GM19351 (cell line): ENCODE results near the gene TMEM245.

Source experiments
- ATAC-seq: cut with Tn5 transposase; IDR thresholded peaks from one replicate; pipeline ENCODE4 v1.9.1; 2021; ENCODE audit warnings: mild to moderate bottlenecking, moderate library complexity; ENCODE audit not compliant: unreplicated experiment

Gene TMEM245

DNA sequence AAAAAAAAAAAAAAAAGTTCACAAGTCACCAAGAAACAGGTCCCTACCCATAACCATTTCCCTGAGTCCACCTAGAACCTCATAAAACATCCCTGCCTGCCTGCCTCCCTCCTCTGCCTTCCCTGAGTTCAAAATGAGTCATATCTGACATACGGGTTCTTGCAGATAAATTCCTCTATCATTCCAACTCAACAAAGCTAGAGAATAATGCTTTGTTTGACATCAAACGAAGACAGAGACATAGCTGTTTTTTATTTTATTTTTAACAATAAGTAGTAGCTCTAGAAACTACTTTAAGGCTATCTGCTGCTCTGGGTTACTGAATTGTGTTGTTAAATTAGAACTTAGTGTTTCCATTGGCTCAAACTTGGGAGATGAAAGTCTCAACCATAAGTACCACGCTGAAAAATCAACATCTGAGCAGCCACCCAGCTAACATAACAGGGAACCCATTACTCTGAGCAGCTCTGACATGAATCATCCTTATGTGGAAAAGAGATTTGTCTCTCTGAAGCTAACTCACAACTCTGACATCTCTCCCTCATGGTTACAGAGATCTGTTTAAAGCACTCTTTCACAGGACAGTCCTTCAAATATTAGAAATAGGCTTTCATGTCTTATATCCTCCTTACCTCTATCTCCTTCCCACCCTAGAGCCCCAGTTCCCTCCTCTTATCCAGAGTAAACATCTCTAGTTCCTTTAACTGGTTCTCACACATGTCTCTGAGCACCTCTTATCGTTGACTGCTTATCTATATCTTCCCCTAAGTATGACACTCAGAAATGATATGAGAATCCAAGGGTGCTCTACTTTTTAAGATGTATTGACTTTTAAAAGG, 12.1 kb downstream of the TMEM245 start:
- no peak for ATAC-seq

DNA sequence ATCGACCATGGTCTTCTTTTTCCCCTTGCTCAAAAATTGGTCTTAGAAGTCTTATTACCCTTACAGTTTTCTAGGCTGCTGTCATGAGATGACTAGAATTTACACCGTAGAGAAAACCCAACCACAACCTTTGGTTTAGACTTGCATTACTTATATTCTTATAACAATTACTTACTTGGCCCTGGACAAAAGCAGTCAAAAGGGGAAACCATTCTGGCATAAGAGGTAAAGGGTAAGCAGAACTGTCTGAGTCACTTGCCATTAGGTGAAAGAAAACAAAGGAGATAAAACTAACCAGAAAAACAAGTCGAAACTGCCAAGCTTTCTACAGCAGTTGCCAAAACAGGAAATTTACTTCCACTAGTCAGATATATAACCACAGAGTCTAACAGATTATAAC, 17.9 kb downstream of the TMEM245 start:
- ATAC-seq: peak; percentile 78

DNA sequence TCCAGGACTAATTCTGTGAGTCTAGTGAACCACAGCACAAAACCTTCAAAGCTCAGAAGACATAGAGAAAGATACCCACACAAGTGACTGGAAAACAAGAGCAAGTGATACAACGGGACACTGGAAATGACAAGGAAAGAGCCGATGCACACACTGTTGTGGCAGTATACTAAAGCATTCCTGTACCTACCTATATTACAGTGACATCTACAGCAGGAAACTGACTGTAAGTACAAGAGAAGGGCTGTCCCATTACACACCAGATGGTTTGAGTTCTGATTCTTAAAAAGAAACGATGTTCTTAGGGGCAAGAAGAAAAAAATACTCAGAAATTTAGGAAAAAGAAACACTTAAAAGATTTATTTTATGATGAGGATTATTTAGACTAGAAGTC, 18.5 kb downstream of the TMEM245 start:
- no peak for ATAC-seq

DNA sequence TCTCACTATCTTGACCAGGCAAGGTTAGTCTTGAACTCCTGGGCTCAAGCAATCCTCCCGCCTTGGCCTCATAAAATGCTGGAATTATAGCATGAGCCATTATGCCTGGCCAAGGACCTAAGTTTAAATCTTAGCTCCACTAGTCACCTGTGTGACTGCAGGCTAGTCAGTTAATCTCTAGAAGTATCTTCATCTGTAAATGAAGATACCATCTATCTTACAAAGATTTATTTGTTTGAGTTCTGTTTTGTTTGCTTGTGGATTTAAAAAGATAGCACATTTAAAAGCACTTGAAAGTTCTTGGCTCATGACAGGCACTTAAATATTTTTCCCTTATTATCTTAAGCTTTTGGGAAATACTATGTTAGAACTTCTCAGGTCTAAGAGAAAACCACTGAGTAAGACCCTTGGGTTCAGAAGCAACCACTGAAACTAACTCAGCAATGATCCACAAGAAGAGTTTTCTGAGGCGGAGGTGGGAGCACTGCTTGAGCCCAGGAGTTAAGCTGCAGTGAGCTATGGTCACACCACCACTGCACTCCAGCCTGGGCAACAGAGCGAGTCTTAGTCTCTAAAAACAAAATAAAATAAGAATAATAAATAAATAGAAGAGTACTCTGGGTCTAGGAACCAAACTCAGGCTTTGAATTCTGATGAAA, 19.1 kb downstream of the TMEM245 start:
- no peak for ATAC-seq

DNA sequence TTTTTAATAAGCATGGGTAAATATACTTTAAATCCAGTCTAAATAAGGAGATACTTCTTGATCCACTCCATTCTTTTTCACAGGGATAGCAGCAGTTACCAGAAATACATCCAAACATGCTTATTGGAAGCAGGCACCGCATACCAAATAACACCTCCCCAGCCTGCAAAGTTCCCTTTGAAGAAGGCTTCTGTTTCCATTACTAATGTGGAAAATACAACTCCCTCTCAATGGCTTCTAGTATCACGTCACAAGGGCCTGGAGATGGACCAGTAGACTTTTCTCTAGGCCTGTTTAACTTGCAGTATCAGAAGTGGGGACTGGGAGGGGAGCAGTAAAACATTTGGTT, 20.8 kb downstream of the TMEM245 start:
- ATAC-seq: no peak

DNA sequence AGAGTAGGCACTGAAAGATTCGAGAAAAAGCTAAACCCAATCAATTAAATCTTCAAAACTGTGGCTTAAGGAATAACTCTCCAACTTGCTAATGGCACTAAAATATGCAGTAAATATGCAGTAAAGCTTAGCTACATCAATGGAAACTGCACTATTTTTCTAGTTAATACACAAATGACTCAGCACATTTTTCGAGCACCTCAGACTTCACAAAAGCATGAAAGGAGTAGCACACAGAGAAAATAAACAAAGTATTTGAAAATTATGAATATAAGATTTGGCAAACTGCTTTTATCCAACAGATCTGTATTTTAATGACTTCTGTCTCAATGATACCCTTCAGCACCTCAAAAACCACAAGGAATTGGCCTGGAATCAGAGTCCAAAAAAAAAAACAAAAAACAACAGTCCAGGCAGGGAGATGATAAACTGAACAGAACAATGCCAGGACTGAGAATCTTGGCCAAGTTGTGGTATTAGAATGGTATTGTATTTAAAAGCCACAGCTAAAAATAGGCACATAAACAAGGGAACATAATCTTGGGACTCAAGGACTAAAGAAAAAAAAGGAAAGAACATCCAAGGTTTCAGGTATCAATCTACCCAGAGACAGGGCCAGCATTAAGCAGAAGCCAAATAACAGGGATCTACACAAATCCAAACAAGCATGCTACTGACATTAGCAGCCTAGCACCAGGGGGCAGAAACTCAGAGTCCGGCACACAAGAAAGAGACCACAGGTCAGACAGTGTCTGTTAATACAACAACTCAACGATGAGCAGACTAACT, 21.4 kb downstream of the TMEM245 start:
- ATAC-seq: no peak

DNA sequence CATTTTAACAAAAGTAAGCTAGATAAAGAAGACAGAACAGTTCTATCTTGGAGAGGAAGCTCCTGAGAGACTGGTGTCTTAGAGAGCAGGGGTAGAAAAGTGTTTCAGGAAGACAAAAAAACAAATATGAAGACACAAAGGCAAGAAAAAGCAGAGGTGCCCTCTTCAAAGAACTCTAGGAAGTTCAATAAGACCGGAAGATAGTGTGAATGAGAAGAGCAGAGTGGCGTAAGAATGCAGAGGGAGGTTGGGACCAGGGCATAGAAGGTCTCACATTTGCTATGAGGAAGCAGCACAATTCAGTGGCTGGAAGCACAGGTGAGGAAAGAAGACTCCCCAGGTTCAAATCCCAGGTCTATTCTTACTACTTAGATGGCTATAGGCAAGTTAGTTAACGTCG, 22.6 kb downstream of the TMEM245 start:
- ATAC-seq: no peak

DNA sequence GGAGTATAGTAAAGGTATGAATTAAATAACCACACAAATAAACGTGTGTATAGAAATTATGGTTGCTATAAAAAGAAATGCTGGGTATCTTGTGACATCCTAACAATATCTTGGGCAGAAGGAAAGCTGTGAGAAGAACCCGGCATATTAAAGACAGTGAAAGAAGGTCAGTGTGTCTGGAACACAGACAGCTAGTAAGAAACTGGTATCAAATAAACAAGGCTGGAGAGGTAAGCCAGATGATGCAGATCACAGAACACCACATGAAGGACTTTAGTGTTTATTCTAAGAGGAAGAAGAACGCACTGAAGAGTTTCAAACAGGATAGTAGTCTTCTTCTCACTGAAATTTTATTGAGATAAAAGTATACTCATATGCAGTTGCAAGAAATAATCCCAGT, 24.4 kb downstream of the TMEM245 start:
- ATAC-seq: no peak

DNA sequence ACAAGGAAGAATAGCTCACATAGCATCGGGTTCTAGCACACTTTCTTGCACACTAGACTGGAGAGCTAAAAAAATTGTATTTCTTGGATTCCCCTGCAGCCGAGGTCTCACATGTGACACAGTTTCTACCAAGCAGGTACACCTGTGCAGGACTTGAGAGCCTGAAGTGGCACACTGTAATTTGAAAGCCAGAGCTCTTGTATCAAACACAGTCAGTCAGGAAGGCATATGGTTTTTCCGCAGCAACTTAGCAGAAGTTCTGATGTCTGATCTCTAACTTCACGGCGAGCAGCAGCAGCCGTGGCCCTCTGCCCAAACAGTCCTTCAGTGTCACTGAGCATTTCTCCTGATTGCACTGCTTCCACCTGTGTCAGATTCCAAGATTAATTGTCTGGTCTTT, 25.5 kb downstream of the TMEM245 start:
- no peak for ATAC-seq

DNA sequence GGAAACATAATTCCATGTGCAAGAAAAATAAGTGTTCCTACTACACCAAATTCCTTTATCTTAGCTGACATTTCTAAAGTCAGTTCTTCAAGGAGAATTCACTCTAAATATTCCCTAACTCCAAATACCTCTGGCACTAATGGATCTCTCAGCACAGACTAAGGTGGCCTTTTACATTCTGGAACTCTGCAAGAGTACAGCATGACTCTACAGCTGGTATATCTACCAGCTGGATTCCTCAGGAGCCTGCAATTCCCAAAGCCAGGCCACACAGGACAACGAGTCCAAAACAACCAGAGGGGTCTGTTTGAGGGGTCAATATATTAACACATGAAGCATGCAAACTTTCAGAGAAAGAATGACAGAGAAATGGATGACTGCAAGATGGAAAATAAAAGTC, 27.2 kb downstream of the TMEM245 start:
- ATAC-seq: no peak

DNA sequence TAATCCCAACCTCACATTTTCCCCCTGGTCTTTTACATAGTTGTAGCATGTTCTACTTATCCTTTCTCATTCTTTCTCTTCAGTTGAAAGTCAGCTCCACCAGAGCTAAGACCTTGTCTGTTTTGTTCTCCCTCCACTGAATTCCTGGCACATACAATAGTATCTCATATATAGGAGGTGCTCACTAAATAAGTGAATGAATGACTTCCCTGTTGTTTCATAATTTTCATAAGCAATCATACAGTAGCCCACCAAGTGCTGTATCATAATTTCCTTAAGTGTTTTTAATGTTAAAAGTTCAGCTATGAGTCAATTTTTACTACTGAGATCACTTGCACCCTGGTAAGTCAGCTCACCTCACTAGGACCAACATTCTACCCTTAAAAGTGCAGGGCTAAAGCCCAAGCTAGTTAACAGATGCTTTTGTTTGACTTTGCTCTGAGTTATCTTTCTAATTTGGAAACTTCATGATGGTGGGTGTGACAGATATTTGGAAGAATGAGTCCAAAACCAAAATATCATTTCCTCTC, 27.6 kb downstream of the TMEM245 start:
- no peak for ATAC-seq

DNA sequence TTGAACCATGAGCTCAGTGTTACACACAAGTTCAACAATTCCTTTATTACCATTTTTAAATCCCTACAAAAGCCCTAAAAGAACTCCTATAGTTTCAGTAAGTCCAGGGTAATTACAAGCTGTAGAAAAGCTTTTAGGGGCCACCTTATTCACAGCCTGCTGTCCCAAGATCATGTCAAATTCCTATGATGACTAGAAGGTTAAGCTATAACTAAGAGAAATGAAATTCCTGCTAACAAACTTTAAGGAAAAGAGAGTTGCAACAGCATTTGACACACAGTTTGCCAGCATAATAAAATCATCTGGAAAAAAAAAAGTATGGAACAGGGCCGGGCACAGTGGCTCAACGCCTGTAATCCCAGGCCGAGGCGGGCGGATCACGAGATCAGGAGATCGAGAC, 31.5 kb downstream of the TMEM245 start:
- ATAC-seq: no peak

DNA sequence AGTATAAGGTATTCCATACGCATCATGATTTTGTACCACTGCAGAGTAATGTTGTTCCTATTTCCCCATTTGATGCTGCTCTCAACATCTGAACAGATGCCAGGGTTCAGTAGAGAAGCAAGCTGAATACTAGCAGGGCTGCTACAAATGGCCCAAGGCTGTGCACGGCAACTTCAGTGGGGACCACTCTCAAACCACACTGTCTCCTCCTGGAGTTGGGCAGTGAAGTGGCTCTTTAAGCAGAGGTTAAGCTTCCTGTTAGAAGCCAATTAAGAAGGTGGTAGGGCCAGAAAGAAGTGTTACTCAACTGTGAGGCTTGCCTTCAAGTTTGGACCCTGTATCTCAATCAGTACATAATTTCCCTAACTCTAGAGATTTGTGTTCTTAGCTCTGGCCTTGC, 32.0 kb downstream of the TMEM245 start:
- ATAC-seq: no peak

DNA sequence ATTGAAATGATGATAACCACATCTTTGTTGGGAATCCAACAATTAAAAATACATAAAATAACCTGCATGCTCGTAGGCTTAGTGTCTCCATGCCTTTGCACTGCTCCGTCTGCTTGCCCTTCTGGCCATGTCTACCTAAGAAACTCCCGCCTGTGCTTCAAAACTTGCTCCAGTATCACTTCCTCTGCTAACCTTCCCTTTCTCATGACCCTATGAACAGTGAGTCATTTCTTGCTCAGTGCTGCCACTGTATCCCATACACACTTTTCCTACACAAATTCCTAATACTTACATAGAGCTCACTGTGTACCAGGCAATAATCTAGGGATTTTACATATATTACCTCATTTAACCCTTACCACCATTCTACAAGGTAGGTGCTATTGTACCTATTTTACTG, 33.5 kb downstream of the TMEM245 start:
- ATAC-seq: peak; percentile 96

DNA sequence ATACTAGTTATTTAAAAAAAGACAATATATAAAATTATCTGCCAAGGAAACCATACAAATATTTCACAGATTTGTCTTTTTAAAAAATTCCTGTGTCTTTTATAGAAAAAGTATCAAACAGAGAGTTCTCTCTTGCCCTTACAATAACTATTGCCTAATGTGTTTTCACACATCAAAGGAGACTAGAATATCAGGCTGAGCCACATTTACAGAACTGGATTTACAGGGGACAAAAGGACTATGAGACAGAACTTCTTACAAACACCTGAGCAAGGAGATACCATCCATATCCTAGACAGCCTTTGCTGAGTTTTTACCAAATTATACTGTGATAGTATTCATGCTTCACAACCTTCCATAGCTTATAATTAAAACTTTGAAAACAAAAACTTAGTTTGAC, 34.2 kb downstream of the TMEM245 start:
- ATAC-seq: no peak

DNA sequence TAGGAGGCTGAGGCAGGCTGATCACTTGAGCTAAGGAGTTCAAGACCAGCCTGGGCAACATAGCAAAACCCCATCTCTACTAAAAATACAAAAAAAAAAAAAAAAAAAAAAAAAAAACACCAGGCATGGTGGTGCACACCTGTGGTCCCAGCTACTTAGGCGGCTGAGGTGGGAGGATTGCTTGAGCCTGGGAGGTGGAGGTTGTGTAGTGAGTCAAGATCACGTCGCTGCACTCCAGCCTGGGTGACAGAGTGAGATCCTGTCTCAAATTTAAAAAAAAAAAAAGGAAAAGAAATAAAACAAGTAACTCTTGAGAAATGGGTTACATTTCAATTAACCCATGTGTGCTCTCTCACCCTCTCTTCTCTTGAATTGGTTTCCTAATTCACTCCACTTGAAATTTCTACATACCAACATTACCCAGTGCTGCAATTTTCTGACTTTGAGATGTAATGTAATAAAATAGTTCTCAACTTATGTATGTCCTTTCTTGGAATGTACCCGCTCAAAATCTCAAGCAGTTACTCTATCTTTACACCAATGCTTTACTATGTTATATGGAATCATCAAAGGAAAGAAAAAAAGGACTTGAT, 35.8 kb downstream of the TMEM245 start:
- ATAC-seq: no peak

DNA sequence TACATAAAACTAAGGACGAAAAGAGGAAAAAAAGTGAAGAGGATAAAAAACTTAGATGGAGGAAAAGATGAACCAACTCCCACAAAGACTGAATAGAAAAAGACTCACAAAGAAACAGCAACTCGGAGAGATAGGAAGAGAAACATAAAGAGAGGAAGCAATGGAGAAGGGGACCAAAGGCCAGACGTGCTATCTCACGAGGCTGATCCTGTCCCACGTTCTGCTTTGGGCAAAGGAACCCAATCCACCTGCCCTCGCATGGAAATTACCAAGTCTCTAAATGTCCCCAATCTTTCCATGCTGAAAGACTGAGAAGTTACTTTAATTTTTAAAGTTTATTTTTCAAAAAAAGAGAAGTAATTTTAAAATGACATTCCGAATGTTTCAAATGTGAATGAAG, 36.6 kb downstream of the TMEM245 start:
- ATAC-seq: no peak

DNA sequence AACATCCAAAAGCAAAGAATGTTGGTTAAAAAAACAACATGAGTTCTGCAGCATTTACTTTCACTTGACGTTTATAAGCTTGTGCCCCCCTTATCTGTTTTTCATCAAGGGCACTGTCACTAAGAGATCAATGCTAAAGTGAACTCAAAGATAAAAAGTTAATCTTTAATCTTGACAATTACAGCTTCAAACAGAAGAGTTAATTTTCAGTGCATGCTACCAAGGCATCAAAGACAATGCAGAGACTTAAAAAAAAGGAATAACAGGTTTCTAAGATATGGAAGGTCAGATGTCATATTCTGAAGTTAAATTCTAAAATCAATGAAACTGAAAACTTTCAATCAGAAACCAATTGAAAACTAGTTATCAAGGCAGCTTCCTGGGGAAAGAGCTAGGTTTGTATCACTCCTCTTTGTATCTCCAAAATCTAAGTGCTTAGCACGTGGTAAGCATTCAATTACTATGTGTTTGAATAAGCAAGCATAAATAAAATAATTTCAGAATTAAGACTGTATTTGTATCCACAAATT, 37.6 kb downstream of the TMEM245 start:
- no peak for ATAC-seq

DNA sequence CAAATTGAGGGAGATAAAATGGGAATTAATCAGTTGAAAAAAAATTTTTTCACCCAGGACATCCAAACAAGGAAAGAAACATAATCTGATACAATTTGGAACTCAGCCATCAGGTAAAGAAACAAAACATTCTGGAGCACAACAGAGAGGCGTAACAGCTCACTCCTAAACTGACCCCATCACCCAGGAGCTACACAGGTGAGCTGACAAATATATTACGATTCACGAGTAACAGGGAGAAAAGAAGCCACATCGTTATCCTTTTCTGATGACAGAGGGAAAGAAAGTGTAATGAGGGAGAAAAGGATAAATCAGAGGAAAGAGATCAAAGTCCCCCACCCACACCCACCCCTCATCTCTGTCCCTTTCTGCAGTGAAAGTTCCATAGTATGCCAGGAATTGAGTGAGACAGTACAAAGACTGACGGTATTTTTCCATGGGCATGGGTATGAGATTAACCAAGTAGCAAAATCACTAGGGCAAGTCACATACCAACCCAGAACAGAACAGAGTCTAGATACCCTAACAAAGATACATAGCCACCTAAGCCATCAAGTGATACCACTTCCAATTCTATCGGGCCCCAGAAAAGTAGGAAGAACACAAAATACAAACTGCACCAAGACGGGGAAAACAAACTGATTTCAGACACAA, 45.4 kb downstream of the TMEM245 start:
- no peak for ATAC-seq

DNA sequence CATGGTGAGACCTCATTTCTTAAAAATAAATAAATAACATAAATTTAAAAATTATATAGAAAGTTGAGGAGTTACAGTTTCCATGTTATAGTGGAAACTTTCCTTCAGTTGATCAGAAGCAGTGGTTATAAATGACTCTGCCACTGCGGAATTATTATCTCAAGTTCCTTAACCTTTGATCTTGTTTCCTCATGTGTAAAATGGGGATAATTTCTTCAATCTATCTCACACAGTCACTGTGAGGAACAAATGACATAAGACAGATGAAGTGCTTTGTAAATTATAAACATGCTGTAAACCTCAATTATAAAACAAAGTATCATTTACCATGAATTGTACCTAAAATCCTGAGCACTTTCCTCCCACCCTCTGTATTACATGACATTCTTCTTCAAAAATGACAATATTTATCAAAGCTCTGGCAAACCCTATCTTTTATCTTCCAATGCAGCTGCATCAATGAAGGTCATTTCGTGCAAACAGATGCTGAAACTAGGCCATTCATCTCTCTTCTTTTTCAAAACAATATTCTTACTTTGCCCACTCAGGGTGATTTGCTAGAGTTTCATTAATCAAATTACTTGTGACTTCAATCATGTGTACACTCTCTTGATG, 46.8 kb downstream of the TMEM245 start:
- no peak for ATAC-seq
